Panc1 (cell line): ENCODE measurements around the gene GARS1.

Source experiments
- POLR2AphosphoS5 ChIP-seq: IDR thresholded peaks from 2 replicates; pipeline ENCODE4 v1.6.1; 2012; ENCODE audit warnings: mild to moderate bottlenecking, low read depth, low read length, moderate library complexity
- TF ChIP-seq, protein P1 (sequence below): fragments of 450-650 bp; IDR thresholded peaks from 2 replicates; pipeline ENCODE4 v1.5.1; 2017; ENCODE audit warnings: mild to moderate bottlenecking

DNA sequence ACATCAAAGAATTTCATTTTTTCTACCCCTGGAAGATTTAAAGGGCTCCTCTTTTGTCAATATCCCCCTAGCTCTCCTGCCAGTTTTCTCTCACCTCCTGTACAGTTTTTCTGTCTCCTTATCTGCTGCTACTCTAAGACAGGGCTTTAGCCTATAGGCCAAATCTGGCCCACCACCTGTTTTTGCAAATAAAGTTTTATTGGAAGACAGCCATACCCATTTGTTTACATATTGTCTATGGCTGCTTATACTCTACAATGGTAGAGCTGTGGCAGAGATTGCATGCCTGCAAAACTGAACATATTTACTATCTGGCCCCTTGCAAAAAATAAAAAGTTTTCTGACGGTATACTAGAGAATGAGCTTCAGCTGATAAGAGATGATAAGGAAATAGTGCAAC is 37.4 kb upstream of the GARS1 start:
- TF ChIP-seq, protein P1, sequence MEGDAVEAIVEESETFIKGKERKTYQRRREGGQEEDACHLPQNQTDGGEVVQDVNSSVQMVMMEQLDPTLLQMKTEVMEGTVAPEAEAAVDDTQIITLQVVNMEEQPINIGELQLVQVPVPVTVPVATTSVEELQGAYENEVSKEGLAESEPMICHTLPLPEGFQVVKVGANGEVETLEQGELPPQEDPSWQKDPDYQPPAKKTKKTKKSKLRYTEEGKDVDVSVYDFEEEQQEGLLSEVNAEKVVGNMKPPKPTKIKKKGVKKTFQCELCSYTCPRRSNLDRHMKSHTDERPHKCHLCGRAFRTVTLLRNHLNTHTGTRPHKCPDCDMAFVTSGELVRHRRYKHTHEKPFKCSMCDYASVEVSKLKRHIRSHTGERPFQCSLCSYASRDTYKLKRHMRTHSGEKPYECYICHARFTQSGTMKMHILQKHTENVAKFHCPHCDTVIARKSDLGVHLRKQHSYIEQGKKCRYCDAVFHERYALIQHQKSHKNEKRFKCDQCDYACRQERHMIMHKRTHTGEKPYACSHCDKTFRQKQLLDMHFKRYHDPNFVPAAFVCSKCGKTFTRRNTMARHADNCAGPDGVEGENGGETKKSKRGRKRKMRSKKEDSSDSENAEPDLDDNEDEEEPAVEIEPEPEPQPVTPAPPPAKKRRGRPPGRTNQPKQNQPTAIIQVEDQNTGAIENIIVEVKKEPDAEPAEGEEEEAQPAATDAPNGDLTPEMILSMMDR = no peak
- TF ChIP-seq POLR2AphosphoS5 = no peak
